Right lobe of liver (tissue), 4 donors: Measurements from ENCODE around the gene ZMYND8.
"Not testable (repeated sequence)": the region's sequence is repeated elsewhere in the genome, so short reads cannot be mapped to it uniquely, and the experiment has no call there.

ENCODE experiments used
- POLR2A ChIP-seq: fragments of 450-650 bp; IDR thresholded peaks from one replicate; pipeline ENCODE4 v1.6.1; 2017; ENCODE audit warnings: antibody characterized with exemption, mild to moderate bottlenecking
- TF ChIP-seq, protein P1 (sequence below), 4 donors: fragments of 200-600 bp in 3 of 4; fragments of 450-650 bp in 1 of 4; IDR thresholded peaks; one replicate each; pipeline versions ENCODE4 v1.5.1 to v1.8.0; 2016 to 2022; ENCODE audit warnings: antibody characterized with exemption in 4 of 4, mild to moderate bottlenecking in 2 of 4
- donor health status: DM: no; HTN: no; CAD: no.
- donor health status: DM: no; HTN: no; CAD: no.
- donor health status: DM: no; HTN: yes; CAD: no.

DNA sequence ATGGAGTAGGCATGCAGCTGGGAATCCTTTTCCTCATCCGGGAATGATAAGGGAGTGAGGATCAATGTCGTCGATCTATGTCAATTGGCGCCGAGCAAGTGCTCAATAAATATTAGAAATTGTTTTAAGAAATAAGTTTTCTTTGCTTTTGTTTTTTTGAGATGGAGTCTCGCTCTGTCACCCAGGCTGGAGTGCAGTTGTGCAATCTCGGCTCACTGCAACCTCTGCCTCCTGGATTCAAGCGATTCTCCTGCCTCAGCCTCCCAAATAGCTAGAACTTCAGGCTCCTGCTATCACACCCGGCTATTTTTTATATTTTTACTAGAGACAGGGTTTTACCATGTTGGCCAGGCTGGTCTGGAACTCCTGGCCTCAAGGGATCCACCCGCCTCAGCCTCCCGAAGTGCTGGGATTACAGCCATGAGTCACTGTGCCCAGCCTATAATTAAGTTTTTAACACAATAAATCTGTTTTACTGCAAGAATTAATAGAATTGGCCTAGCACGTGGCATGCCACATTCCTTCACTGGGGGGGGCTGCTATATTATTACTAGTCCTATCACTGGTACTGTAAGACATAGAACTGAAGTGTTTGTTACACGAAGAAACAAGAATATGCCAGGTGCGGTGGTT lies 92.2 kb downstream of the ZMYND8 start:
- TF ChIP-seq, protein P1, sequence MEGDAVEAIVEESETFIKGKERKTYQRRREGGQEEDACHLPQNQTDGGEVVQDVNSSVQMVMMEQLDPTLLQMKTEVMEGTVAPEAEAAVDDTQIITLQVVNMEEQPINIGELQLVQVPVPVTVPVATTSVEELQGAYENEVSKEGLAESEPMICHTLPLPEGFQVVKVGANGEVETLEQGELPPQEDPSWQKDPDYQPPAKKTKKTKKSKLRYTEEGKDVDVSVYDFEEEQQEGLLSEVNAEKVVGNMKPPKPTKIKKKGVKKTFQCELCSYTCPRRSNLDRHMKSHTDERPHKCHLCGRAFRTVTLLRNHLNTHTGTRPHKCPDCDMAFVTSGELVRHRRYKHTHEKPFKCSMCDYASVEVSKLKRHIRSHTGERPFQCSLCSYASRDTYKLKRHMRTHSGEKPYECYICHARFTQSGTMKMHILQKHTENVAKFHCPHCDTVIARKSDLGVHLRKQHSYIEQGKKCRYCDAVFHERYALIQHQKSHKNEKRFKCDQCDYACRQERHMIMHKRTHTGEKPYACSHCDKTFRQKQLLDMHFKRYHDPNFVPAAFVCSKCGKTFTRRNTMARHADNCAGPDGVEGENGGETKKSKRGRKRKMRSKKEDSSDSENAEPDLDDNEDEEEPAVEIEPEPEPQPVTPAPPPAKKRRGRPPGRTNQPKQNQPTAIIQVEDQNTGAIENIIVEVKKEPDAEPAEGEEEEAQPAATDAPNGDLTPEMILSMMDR (IDR thresholded peaks at IDR 0.05) = not testable (repeated sequence)
- not testable (repeated sequence) for TF ChIP-seq POLR2A
